GM12874 (cell line): Measurements from ENCODE around the gene TRIM74.
"Not testable (repeated sequence)": the region's sequence is repeated elsewhere in the genome, so short reads cannot be mapped to it uniquely, and the experiment has no call there.

Experiments used
- TF ChIP-seq, protein P1 (sequence below): IDR thresholded peaks from 2 replicates; pipeline ENCODE4 v1.5.1; 2011; ENCODE audit warnings: low read depth, mild to moderate bottlenecking, control low read depth, low read length, moderate library complexity; ENCODE audit not compliant: insufficient read depth

The TRIM74 gene

DNA sequence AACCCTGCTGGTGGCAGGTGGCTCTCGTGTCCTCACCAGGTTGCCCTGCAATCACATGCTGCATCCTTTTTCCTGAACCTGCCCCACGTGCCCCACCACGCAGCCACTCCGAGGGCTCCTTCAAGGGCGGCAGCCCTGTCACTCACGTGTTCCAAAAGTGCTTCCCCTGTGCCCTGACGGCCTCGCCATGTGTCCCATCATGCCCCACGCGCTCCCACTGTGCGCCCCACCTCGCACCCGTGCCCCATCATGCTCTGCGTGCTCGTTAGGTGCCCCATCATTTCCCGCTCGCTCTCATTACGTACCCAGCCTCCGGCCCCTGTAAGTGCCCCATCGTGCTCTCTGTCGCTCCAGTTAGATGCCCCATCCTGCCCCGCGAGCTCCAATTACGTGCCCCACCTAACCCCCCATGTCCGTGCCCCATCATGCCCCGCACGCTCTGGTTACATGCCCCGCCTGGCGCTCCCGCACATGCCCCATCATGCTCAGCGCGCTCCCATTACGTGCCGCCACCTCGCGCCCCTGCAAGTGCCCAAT, at the start of gene TRIM74:
TRIM74 (minus strand) TSS at position 487 of the 537 bp plus-strand sequence. CDS start 3,309 bp downstream, outside the sequence.
- TF ChIP-seq, protein P1, sequence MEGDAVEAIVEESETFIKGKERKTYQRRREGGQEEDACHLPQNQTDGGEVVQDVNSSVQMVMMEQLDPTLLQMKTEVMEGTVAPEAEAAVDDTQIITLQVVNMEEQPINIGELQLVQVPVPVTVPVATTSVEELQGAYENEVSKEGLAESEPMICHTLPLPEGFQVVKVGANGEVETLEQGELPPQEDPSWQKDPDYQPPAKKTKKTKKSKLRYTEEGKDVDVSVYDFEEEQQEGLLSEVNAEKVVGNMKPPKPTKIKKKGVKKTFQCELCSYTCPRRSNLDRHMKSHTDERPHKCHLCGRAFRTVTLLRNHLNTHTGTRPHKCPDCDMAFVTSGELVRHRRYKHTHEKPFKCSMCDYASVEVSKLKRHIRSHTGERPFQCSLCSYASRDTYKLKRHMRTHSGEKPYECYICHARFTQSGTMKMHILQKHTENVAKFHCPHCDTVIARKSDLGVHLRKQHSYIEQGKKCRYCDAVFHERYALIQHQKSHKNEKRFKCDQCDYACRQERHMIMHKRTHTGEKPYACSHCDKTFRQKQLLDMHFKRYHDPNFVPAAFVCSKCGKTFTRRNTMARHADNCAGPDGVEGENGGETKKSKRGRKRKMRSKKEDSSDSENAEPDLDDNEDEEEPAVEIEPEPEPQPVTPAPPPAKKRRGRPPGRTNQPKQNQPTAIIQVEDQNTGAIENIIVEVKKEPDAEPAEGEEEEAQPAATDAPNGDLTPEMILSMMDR: not testable (repeated sequence)

DNA sequence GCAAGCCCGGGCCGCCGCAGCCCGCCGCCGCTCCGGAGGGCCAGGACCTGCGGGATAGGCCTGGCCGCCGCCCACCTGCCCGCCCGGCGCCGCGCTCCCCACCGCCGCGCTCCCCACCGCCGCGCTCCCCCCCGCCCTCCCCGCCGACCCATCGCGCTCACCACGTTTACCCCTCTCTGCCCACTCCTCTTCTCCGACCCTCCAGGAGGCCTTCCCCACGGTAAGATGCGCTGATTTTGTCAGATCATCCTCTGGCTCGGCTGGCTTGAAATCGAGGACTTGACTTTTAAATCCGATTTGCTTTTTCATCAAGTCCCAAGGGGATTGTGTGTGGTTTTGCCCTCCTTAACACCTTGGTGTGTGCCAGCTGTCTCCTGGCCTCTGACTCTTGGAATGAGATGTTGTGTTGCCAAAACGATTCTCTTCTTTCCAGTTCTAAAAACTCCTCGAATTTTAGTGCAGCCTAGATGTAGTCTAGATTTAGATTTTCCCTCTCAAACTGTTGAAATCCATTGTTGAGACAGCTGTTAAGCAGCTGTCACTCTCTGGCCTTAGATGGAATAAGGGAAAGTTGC, 43.6 kb downstream of the TRIM74 start:
- TF ChIP-seq, protein P1: no peak

DNA sequence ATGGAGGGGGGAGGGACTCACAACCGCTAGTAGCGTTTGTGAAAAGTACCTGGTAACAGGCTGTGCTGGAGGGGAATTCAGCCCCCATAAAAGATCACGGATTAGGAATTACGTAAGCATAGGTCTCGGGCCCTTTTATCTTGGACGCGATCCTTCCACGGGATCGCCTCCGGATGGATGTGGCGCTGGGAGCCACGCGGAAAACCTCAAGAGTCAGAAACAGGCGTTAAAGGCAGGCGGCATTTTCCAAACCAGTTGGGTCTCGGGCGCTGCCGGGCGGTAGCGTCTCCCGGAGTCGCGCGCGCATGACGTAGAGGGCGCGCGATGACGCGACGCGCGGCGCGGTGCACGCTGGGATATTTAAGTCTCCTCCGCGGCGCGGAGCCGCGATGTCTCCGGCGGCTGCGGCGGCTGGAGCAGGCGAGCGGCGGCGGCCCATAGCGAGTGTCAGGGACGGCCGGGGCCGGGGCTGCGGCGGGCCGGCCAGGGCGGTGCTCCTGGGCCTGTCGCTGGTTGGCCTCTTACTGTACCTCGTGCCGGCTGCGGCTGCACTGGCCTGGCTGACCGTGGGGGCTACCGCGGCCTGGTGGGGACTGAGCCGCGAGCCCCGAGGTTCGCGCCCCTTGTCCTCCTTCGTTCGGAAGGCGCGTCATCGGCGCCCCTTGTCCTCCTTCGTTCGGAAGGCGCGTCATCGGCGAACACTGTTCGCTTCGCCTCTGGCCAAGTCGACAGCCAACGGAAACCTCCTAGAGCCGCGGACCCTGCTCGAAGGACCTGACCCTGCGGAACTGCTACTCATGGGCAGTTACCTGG, 44.3 kb downstream of the TRIM74 start, which contains the start of gene POM121:
POM121 (plus strand) TSS at position 363 of the 813 bp plus-strand sequence; CDS start at position 390, 27 bp downstream.
- TF ChIP-seq, protein P1: no peak

DNA sequence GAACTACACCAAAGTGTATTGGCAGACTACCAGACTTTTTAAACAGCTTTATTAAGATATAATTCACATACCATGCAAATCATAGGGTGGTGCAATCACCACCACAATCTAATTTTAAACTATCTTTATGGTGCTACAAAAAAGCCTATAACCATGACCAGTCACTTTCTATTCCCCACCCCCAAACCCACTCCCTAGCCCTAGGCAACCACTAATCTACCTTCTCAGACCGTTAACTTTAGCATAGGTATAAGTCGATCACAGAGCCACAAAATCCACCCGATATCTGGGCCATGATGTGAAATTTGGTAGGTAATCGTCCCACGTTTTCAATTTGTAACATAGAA, 44.9 kb downstream of the TRIM74 start:
- TF ChIP-seq, protein P1: no peak

DNA sequence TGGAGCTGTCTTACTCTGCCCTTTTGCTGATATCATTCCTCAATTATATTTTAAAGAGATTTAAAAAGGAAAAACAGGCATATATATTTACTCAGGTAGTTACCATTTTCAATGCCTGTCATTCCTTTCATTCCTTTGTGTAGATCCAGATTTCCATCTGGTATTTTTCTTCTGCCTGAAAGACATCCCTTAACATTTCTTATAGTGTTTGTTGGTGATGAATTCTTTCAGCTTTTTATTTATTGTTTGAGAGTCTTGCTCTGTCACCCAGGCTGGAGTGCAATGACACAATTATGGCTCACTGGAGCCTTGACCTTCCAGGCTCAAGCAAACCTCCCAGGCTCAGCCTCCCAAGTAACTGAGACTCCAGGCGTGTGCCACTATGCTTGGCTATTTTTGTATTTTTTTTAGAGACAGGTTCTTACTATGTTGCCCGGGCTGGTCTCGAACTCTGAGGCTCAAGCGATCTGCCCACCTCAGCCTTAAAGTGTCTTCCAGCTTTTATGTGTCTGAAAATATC, 50.0 kb downstream of the TRIM74 start:
- TF ChIP-seq, protein P1: no peak

DNA sequence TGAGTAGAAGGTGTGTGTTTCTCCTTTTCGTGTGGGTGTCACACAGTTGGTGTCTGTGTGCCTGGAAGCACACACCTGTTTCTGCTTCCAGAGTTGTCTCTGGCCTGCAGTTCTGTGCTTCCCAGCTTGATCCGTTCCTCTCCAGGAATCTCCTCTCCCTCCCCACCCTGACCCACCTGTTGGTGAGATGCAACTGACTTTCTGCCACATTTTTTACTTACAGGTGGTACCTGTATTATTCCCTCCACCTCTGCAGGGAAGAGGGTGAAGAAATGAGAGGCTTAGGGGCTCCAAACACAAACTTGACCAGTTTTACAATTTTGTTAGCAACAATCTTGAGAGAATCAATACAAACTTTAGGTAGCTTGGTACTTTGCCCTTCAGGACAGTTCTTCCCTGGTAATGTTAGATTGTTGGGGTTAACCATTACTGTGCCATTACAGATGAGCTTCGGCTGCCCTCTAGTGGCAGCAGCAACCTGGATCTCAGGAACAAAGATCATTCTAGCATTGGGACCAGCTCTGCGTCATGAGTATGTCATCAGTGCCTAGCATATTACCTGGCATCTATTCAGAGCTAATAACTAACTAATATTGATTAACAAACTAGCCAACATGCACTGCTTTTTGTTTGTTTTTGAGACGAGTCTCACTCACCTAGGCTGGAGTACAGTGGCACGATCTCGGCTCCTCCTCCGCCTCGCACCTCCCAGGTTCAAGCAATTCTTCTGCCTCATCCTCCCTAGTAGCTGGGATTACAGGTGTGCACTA, 54.3 kb downstream of the TRIM74 start:
- TF ChIP-seq, protein P1: peak; percentile 60
